DMS114 treated with DMSO at 0.1 percent for 48 hours (cell line): Measurements from ENCODE around the gene EZR.

Source experiments
- DNase-seq: peaks from one replicate; lab custom pipeline; 2025; ENCODE audit not compliant: unreplicated experiment; lab: John Stamatoyannopoulos, UW

Gene EZR

DNA sequence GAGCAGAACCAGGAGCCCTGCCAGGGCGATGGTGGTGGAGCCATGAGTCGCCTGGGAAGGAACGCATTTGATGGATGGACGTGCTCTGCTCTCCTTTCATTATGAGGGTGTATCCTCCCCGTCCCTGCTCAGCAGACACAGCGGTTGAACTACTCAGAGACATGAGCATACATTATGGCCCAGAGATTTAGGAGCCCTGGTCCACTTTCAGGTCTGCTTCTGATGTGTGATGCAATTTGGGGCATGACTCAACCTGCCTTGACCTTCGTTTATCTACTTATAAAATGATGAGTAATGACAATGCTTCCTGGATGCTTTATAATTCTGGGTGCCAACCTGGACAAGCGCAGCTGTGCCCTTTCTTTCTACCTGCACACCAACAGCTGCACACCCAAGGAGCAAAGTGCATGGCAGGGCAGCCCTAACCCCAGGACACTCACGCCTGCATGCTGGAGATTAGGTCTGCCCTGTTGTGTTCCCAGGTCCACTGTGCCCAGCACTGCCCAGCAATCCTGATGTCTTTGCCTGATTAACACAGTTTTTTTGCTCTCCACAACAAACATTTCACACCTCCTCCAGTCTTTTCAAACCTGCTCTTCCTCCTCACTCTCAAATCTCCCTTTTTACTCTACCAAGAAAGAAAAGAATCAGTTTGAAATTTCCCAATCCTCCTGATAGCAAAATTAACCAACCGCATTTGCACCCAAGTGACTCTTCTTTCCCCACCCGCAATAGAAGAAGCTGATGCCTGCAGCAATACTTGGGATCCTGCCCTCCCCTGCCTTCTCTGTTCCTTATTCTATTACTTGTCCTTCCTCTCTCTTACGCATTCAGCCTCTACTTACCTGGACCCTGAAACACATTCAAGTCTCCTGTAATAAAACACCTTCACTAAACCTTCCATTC, 81.2 kb downstream of the EZR start:
- DNase-seq: no peak

GRCh38 chr6:158737082-158737709, 82.0 kb downstream of the EZR start:
- no peak for DNase-seq

GRCh38 chr6:158735009-158735408, 84.2 kb downstream of the EZR start:
- no peak for DNase-seq

- no peak for DNase-seq
Observed at GRCh38 chr6:158730541-158730907, 88.6 kb downstream of the EZR start.

GRCh38 chr6:158729906-158730540, 89.1 kb downstream of the EZR start:
- no peak for DNase-seq

- DNase-seq: no peak
Observed at GRCh38 chr6:158725704-158726103, 93.5 kb downstream of the EZR start.

DNA sequence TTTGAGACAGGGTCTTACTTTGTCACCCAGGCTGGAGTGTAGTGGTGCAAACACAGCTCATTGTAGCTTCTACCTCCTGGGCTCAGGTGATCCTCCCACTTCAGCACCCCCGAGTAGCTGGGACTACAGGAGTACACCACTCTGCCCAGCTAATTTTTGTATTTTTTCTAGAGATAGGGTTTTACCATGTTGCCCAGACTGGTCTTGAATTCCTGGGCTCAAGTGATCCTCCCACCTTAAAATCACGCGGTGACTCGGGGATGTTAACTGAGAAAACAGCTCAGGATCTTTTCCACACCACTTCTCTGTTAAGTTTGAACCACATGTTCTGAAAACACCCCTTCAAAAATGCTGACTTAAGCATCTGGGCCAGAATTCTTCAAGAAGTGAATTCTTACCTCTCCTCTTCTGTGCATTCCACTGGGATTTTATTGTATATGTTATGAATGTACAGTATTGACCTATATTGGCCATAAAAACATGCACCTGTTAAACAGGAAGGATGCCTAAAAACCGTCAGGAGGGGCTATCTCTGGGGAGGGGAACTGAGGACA, 96.9 kb downstream of the EZR start:
- DNase-seq: no peak

- DNase-seq: no peak
Observed at GRCh38 chr6:158718461-158719046, 100.6 kb downstream of the EZR start.

DNA sequence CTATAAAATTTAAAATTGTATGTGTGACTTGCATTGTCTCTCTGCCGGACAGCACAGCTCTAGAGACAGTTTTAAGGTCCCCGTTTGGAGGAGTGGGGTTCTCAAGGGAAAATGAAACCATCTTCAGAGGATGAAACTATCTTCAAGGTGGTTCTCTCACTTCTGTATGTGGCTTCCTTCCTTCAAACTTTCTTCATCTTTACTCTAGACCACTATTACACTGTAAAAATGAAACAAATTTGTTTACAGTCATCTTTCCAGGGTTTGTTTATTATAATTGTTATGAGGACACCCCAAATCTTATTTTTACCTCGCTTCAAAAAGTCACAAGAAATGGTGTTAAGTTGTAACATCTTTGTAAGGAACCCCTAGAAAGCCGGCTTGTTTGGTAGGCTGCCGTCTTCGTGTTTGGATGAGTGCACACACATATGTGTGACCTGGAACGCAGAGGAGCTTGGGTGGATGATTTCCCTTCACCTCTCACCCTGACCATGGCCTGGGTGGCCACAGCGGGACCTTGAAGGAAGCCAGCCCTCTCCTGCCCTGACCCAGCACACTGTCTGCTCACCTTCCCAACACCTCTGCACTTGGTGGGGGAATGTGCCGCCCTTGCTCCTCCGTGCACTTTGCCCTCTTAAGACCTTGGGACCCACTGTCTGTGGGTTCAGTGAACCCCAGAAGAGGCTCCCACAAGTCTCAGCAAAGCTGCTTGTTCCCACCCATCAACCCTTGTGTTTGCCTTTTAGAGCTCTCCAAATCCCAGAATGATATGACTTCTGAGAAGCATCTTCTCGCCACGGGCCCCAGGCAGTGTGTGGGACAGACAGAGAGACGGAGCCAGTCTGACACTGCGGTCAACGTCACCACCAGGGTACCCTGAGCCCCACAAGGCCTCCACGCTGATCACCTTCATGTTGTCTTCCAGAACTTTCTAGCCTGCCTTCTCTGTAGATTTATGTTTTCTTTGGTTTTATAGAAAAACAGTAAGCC, 101.5 kb downstream of the EZR start:
- no peak for DNase-seq
